Measurements from ENCODE around the gene TMED6. TPM values are rescaled to one million over a fixed set of nuclear protein-coding genes. Genes with fewer than 3 reads are reported as not detected.

The TMED6 gene
- total and polyA plus RNA-seq, 2 donors (not counting 3 experiments of a cell fraction or from before 2014, with no cell fraction given): 1.2 TPM; not detected in 1

DNA sequence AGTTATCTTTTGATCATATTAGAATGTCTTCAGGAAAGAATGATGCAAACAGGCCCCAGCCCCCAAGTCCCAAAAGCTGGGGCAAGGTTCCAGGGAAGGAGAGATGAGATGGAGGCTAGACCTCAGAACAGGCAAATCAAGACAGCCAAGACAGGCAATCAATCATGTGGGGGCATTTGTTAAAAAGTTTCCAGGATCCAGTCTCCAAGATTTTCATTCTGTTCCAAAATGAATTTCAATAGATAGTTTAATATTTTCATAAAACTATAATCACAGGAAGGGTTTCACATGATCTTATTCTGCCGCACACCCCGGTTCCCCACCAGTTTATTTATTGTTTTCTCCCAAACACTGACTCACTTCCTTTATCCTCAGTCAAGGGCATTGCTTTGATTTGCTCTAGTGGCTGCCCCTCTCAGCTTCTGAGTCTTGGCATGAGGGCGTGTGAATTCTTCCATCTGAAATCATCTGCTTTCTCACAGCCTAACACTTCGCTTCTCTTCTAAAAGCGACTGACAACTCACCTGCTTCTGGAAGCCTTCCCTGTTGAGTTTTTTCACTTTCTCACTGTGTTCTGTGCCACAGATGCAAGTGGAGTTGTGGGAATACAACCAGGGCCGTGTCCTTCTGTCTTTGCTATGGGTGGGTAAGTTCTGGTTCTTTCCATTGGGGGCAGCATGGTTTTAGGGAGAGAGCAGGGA lies 46.4 kb upstream of the TMED6 start:
- no peaks in the 10 kb centered on the region for H4K20me1 ChIP-seq (replicated peaks; ENCODE audit: control insufficient read depth, extremely low read depth, insufficient read depth, low read length)
- intact Hi-C loops (cut with micrococcal nuclease): loop anchor here (1.0 to 10.0 kb wide), 6 partner anchors 26 to 311 kb away; partner anchors contain the start of genes CYB5B and NFAT5
- peak overlapping the region in 1 of 3 experiments; percentile 55 for H3K4me3 ChIP-seq (replicated peaks in 1 of 3; ENCODE audit: insufficient read depth in 1 of 3, low read depth in 1 of 3, low read length in 3 of 3)
- DNase-seq (ENCODE audit: low read depth, low spot score) (peak; percentile 90), FAIRE-seq (peak; percentile 80)
- H3K9me1 ChIP-seq (replicated peaks; ENCODE audit: control insufficient read depth, extremely low read depth, insufficient read depth, low read length): no peaks in the 10 kb centered on the region
- dilution Hi-C loops (cut with MboI; ENCODE audit: extremely low pct_ligation_motif_present, low sequenced_read_pairs): no loop called here
- H3K79me2 ChIP-seq (ENCODE audit: control insufficient read depth, insufficient read depth, low read length): no peaks in the 10 kb centered on the region
- peak overlapping the region; percentile 92 for H3K27ac ChIP-seq (ENCODE audit: insufficient read depth, low read depth, low read length)
- peak overlapping the region; percentile 71 for H3K9ac ChIP-seq (replicated peaks; ENCODE audit: extremely low read depth, insufficient read depth, low read length)
- H3K9me3 ChIP-seq (replicated peaks; ENCODE audit: control insufficient read depth, insufficient read depth, low read length): no peaks in the 10 kb centered on the region
- H3K4me1 ChIP-seq (ENCODE audit: control insufficient read depth, extremely low read depth, insufficient read depth, low read length): peaks cover 44% of the 10 kb centered on the region
- POLR2A ChIA-PET: interaction anchor here (0.5 kb wide), 1 partner anchor 134 kb away, joined by 3 read pairs; no protein-coding TSS in a partner anchor
- TF ChIP-seq POLR2AphosphoS5 (IDR thresholded peaks at IDR 0.05; ENCODE audit: insufficient read depth, low read depth, low read length) (no peak), JUN (IDR thresholded peaks at IDR 0.05; ENCODE audit: borderline replicate concordance, insufficient read depth, insufficient read length, low read depth) (peak; percentile 78), POLR2A (IDR thresholded peaks at IDR 0.05; ENCODE audit: low read depth, low read length) (no peak), FOS (IDR thresholded peaks at IDR 0.05; ENCODE audit: borderline replicate concordance, insufficient read depth, low read length) (peak; percentile 60), GATA2 (IDR thresholded peaks at IDR 0.05; ENCODE audit: insufficient read depth, insufficient read length, low read depth, low read length) (peak; percentile 27)
- TF ChIP-seq, protein P1, sequence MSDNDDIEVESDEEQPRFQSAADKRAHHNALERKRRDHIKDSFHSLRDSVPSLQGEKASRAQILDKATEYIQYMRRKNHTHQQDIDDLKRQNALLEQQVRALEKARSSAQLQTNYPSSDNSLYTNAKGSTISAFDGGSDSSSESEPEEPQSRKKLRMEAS (IDR thresholded peaks at IDR 0.05; ENCODE audit: insufficient read depth, insufficient read length): no peak
- TF ChIP-seq, protein P2, sequence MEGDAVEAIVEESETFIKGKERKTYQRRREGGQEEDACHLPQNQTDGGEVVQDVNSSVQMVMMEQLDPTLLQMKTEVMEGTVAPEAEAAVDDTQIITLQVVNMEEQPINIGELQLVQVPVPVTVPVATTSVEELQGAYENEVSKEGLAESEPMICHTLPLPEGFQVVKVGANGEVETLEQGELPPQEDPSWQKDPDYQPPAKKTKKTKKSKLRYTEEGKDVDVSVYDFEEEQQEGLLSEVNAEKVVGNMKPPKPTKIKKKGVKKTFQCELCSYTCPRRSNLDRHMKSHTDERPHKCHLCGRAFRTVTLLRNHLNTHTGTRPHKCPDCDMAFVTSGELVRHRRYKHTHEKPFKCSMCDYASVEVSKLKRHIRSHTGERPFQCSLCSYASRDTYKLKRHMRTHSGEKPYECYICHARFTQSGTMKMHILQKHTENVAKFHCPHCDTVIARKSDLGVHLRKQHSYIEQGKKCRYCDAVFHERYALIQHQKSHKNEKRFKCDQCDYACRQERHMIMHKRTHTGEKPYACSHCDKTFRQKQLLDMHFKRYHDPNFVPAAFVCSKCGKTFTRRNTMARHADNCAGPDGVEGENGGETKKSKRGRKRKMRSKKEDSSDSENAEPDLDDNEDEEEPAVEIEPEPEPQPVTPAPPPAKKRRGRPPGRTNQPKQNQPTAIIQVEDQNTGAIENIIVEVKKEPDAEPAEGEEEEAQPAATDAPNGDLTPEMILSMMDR (IDR thresholded peaks at IDR 0.05; ENCODE audit: extremely low read depth in 1 of 2, insufficient read depth in 1 of 2, low read depth in 1 of 2, low read length in 2 of 2): peak; percentile 74 to 76
- H3K36me3 ChIP-seq (ENCODE audit: control insufficient read depth in 2 of 2, extremely low read depth in 1 of 2, insufficient read depth in 2 of 2, low read length in 2 of 2): no peaks in the 10 kb centered on the region
- BruUV-seq (replicated peaks): no TSS peak
- CTCF ChIA-PET: interaction anchor here (0.6 to 5.2 kb wide), 49 partner anchors 11 to 451 kb away, joined by 3 to 57 read pairs (median 4); partner anchors contain the start of genes CYB5B, NFAT5 and NOB1
- peak overlapping the region; percentile 97 for H2AFZ ChIP-seq (ENCODE audit: low read depth, low read length)
- peaks cover 0 to 1% of the 10 kb centered on the region in 2 experiments for H3K27me3 ChIP-seq (ENCODE audit: control insufficient read depth in 2 of 2, insufficient read depth in 2 of 2, low read length in 2 of 2)
- peak overlapping the region; percentile 96 for H3K4me2 ChIP-seq (ENCODE audit: insufficient read depth, low read length)

Data from endothelial cell of umbilical vein (primary cell).